Calu3 (cell line): Measurements from ENCODE around the gene PDLIM1. TPM values are rescaled to one million over a fixed set of nuclear protein-coding genes. Genes with fewer than 3 reads are reported as not detected.
"Not testable (repeated sequence)": the region's sequence is repeated elsewhere in the genome, so short reads cannot be mapped to it uniquely, and the experiment has no call there.

Experiments
- BruUV-seq: library from RNA; stranded (reverse); fragments of 400-500 nt; replicated peaks from 2 replicates; lab custom pipeline; 2021; lab: Mats Ljungman, UMichigan
- CTCF ChIA-PET: fragments of 300-600 bp; sonication (Branson Sonifier 250); formaldehyde crosslinking; loops from one replicate; lab custom pipeline; 2022; ENCODE audit warnings: antibody characterized with exemption; lab: Charles Lee
- DNase-seq: peaks from one replicate; pipeline ENCODE4 v3.0.0; 2022
- H3K27ac Mint-ChIP-seq: one replicate; pipeline ENCODE4 v1.8.0; 2022; ENCODE audit warnings: mixed read lengths; ENCODE audit not compliant: unreplicated experiment
- H3K27me3 Mint-ChIP-seq: one replicate; pipeline ENCODE4 v1.8.0; 2022; ENCODE audit warnings: mixed read lengths; ENCODE audit not compliant: unreplicated experiment
- H3K36me3 Mint-ChIP-seq: one replicate; pipeline ENCODE4 v1.8.0; 2022; ENCODE audit warnings: mild to moderate bottlenecking, moderate library complexity, mixed read lengths; ENCODE audit not compliant: insufficient read depth, unreplicated experiment
- H3K4me1 Mint-ChIP-seq: one replicate; pipeline ENCODE4 v1.8.0; 2022; ENCODE audit warnings: mild to moderate bottlenecking, low read depth, mixed read lengths; ENCODE audit not compliant: unreplicated experiment
- H3K4me3 Mint-ChIP-seq: one replicate; pipeline ENCODE4 v1.8.0; 2022; ENCODE audit warnings: mild to moderate bottlenecking, low read depth, moderate library complexity, mixed read lengths; ENCODE audit not compliant: unreplicated experiment
- H3K9me3 Mint-ChIP-seq: one replicate; pipeline ENCODE4 v1.8.0; 2022; ENCODE audit warnings: low read depth, mixed read lengths; ENCODE audit not compliant: unreplicated experiment
- CTCF ChIP-seq: fragments of 200-600 bp; IDR thresholded peaks from one replicate; pipeline ENCODE4 v1.8.0; 2022; ENCODE audit warnings: antibody characterized with exemption; ENCODE audit not compliant: unreplicated experiment
- intact Hi-C: fragments of 100-400 bp; cut with micrococcal nuclease; formaldehyde crosslinking; loops from one replicate; pipeline ENCODE4 v1.10.0; 2022; ENCODE audit not compliant: unreplicated experiment
- total RNA-seq: library from RNA; stranded (reverse); gene quantifications from 2 replicates; pipeline ENCODE4 v1.2.3, GENCODE V29; 2022

Gene PDLIM1
- total RNA-seq, 1 experiment from 2014 or later = 49.7 TPM

DNA sequence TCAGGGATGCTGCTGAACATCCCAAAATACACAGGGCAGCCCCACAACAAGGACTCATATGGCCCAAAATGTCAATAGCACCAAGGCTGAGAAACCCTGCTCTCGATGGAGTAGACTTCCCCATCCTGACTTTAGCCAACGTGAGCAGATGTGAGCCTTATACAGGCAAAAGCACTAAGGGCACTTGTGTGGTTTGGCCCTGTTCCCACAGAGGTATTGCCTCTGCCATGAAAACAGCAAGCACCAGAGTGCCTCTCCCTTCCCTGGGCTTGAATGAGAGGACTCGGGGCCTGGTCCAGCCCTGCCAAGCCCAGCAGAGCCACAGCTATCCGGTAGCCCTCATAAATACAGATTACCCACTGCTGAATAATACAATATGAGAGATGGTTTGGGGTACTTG, 49.3 kb downstream of the PDLIM1 start:
- Mint-ChIP-seq H3K4me1 (peaks cover under 1% of the 10 kb centered on the region), H3K4me3 (no peak overlapping the region), H3K9me3 (no peaks in the 10 kb centered on the region), H3K27ac (no peak overlapping the region), H3K36me3 (peaks cover 3% of the 10 kb centered on the region), H3K27me3 (no peaks in the 10 kb centered on the region)
- DNase-seq = no peak
- no TSS peak for BruUV-seq
- TF ChIP-seq CTCF = no peak
- CTCF ChIA-PET = no interaction called here
- intact Hi-C loops = loop anchor here (10.0 kb wide), 1 partner anchor 107 kb away; no protein-coding TSS in a partner anchor

DNA sequence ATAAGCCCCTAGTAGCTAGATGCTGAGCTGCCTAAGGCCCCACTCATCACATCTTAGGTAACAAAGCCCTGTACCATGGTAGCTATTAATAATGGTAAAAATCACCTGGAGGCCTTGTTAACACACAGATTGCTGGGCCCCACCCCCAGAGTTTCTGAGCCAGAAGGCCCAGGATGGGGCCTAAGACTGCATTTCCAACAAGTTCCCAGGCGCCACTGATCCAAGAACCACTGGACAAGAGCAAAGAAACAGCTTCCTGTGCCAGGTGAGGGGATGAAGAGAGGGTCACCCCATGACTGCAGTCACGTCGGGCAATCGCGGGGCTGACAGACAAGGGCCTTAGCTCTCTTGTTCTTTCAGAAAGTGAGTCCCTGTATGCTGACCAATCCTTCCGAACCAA, 50.0 kb downstream of the PDLIM1 start:
- Mint-ChIP-seq H3K4me1 (no peaks in the 10 kb centered on the region), H3K4me3 (no peak overlapping the region), H3K36me3 (peaks cover 2% of the 10 kb centered on the region), H3K27me3 (no peaks in the 10 kb centered on the region), H3K27ac (no peak overlapping the region), H3K9me3 (no peaks in the 10 kb centered on the region)
- no peak for TF ChIP-seq CTCF
- intact Hi-C loops = loop anchor here (10.0 kb wide), 1 partner anchor 106 kb away; no protein-coding TSS in a partner anchor
- CTCF ChIA-PET = no interaction called here
- BruUV-seq = no TSS peak
- DNase-seq = no peak

DNA sequence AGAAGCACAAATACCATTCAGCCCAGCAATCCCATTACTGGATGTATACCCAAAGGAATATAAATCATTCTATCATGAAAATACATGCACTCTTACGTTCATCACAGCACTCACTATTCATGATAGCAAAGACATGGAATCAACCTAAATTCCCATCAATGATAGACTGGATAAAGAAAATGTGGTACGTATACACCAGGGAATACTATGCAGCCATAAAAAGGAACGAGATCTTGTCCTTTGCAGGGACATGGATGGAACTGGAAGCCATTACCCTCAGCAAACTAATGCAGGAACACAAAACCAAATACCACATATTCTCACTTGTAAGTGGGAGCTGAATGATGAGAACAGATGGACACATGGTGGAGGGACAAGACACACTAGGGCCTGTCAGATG, 50.7 kb downstream of the PDLIM1 start:
- H3K36me3 Mint-ChIP-seq, BruUV-seq, DNase-seq, H3K4me3 Mint-ChIP-seq, H3K4me1 Mint-ChIP-seq, H3K27ac Mint-ChIP-seq, H3K9me3 Mint-ChIP-seq, H3K27me3 Mint-ChIP-seq, CTCF ChIA-PET: not testable (repeated sequence)
- intact Hi-C loops = loop anchor here (10.0 kb wide), 1 partner anchor 105 kb away; no protein-coding TSS in a partner anchor

DNA sequence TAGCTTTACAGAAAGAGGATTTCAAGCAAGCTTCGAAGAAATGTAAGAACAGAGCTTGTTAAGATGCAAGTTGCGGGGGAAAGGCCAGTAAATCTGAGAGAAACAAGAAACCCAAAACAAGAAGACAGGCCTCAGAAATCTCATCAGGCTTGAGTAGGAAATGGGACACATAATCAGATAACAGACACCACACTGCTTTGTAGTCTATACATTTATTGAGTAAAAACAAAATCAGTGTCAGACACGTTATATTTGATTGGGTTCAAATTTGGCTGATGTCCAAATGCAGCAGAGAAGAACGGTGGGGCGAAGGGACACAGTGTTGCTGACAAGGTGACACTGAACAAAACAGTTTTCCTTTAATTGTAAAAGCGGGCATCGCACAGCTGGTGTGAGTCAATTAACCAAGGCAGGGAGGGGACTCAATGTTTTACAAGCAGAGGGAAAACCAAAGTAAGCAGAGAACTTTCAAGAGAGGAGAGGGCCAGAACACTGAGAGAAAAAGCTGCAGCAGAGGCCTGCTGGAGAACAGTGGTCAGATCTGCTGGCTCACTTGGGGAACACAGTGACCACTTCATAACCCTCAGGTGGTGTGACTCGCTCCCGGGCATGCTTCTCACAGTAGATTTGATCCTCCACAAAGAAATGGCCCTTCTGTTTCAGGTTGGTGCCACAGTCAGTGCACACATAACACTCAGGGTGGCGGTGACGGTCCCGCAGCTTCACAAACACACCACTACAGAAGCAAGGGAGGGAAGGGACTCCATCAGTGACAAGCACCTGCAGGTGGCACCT, 53.2 kb downstream of the PDLIM1 start:
- no peak for DNase-seq
- no peaks in the 10 kb centered on the region for H3K27me3 Mint-ChIP-seq
- CTCF ChIA-PET = interaction anchor here (0.6 kb wide), 1 partner anchor 566 kb away, joined by 3 read pairs; no protein-coding TSS in a partner anchor
- no peaks in the 10 kb centered on the region for H3K9me3 Mint-ChIP-seq
- no peak overlapping the region for H3K27ac Mint-ChIP-seq
- no peaks in the 10 kb centered on the region for H3K36me3 Mint-ChIP-seq
- no peaks in the 10 kb centered on the region for H3K4me1 Mint-ChIP-seq
- TF ChIP-seq CTCF = no peak
- intact Hi-C loops = no loop called here
- BruUV-seq = TSS peak; percentile 82
- no peak overlapping the region for H3K4me3 Mint-ChIP-seq
